Epithelial cell of proximal tubule (primary cell): ENCODE results near the gene EDEM1. TPM values are rescaled to one million over a fixed set of nuclear protein-coding genes. Genes with fewer than 3 reads are reported as not detected.

Experiments
- DNase-seq: peaks from one replicate; pipeline ENCODE4 v3.0.0-alpha.2; 2011; ENCODE audit warnings: low read depth
- H3K4me3 ChIP-seq: 2 replicates; pipeline ENCODE4 v1.5.1; 2011; ENCODE audit warnings: low read depth, mild to moderate bottlenecking, low read length
- CTCF ChIP-seq: conservative IDR thresholded peaks from 2 replicates; pipeline ENCODE4 v1.5.1; 2012; ENCODE audit warnings: low read depth, mild to moderate bottlenecking, low read length
- total RNA-seq: library from RNA; depleted of rRNA; stranded (reverse); fragments of >200 nt; gene quantifications from 2 replicates; pipeline ENCODE4 v1.2.3, GENCODE V29; 2015

EDEM1 gene
- total RNA-seq, 1 donor from 2014 or later: 50.6 TPM

- no peak for DNase-seq
- H3K4me3 ChIP-seq: no peak overlapping the region
- TF ChIP-seq CTCF: no peak
Measured at GRCh38 chr3:5231074-5231473, 43.6 kb downstream of the EDEM1 start.

GRCh38 chr3:5231487-5231886, 44.0 kb downstream of the EDEM1 start:
- DNase-seq: no peak
- TF ChIP-seq CTCF: no peak
- no peak overlapping the region for H3K4me3 ChIP-seq

- peak; percentile 35 for TF ChIP-seq CTCF
- no peak for DNase-seq
- no peak overlapping the region for H3K4me3 ChIP-seq
Measured at GRCh38 chr3:5232570-5232969, 45.1 kb downstream of the EDEM1 start.

GRCh38 chr3:5233026-5233425, 45.5 kb downstream of the EDEM1 start:
- no peak for DNase-seq
- no peak for TF ChIP-seq CTCF
- H3K4me3 ChIP-seq: no peak overlapping the region

GRCh38 chr3:5235655-5236054, 48.1 kb downstream of the EDEM1 start:
- DNase-seq: no peak
- no peak overlapping the region for H3K4me3 ChIP-seq
- no peak for TF ChIP-seq CTCF

GRCh38 chr3:5238545-5238944, 51.0 kb downstream of the EDEM1 start:
- H3K4me3 ChIP-seq: no peak overlapping the region
- no peak for DNase-seq
- no peak for TF ChIP-seq CTCF

- H3K4me3 ChIP-seq: no peak overlapping the region
- peak; percentile 68 for DNase-seq
- no peak for TF ChIP-seq CTCF
Measured at GRCh38 chr3:5239602-5240001, 52.1 kb downstream of the EDEM1 start.
